BLaER1 treated with 17β-estradiol and CSF1 and Interleukin-3, amounts not matched to agents 10 nM and 100 nM (cell line): ENCODE measurements around the gene ABHD14A.

Experiments
- H3K27ac ChIP-seq, 11 experiments: shearing (Covaris generic); formaldehyde crosslinking; 2 replicates each; pipeline ENCODE4 v1.8.1; 2022
- H3K27me3 ChIP-seq, 11 experiments: shearing (Covaris generic); formaldehyde crosslinking; 2 replicates each; pipeline ENCODE4 v1.8.1; 2022
- H3K36me3 ChIP-seq, 11 experiments: shearing (Covaris generic); formaldehyde crosslinking; 2 replicates each; pipeline ENCODE4 v1.8.1; 2022
- H3K4me1 ChIP-seq, 10 experiments: shearing (Covaris generic); formaldehyde crosslinking; 2 replicates each; pipeline ENCODE4 v1.8.1; 2022
- H3K4me2 ChIP-seq, 11 experiments: shearing (Covaris generic); formaldehyde crosslinking; 2 replicates each; pipeline ENCODE4 v1.8.1; 2022
- H3K4me3 ChIP-seq, 10 experiments: shearing (Covaris generic); formaldehyde crosslinking; 2 replicates each; pipeline ENCODE4 v1.8.1; 2022
- H3K9ac ChIP-seq, 11 experiments: shearing (Covaris generic); formaldehyde crosslinking; 2 replicates each; pipeline ENCODE4 v1.8.1; 2022
- H3K9me3 ChIP-seq, 11 experiments: shearing (Covaris generic); formaldehyde crosslinking; replicated peaks in 1 of 11; 2 replicates each; pipeline ENCODE4 v1.8.1; 2022
- H4K20me1 ChIP-seq, 11 experiments: shearing (Covaris generic); formaldehyde crosslinking; 2 replicates each; pipeline ENCODE4 v1.8.1; 2022
- Cebpa-rat ChIP-seq, 11 experiments: shearing (Covaris generic); IDR thresholded peaks; 2 replicates each; pipeline ENCODE4 v1.8.1; 2022

Gene ABHD14A

GRCh38 chr3:51971350-51971749 lies 3.5 kb upstream of the ABHD14A start:
- Histone ChIP-seq H4K20me1 (peaks cover 0 to 40% (median 5%) of the 10 kb centered on the region in 11 experiments; a peak in 11 of 22 replicates), H3K4me1 (peaks cover 71 to 91% (median 88%) of the 10 kb centered on the region in 10 experiments), H3K4me3 (no peak overlapping the region), H3K9ac (peak overlapping the region in 8 of 11 experiments; percentile 8 to 48 (median 26); a peak in 10 of 22 replicates), H3K4me2 (peak overlapping the region; percentile 41 to 98 (median 95); a peak in 21 of 22 replicates), H3K36me3 (peaks cover 0 to 29% (median 6%) of the 10 kb centered on the region in 11 experiments; a peak in 7 of 22 replicates), H3K27ac (peak overlapping the region in 5 of 11 experiments; percentile 4 to 95 (median 26); a peak in 6 of 22 replicates), H3K27me3 (no peaks in the 10 kb centered on the region), H3K9me3 (no peaks in the 10 kb centered on the region)
- no peak for TF ChIP-seq Cebpa-rat (IDR thresholded peaks at IDR 0.05)

- H3K4me2 ChIP-seq: peak overlapping the region; percentile 89 to 98 (median 95)
- no peaks in the 10 kb centered on the region for H3K27me3 ChIP-seq
- H3K36me3 ChIP-seq: peaks cover 0 to 26% (median 6%) of the 10 kb centered on the region in 11 experiments; a peak in 8 of 22 replicates
- H3K9me3 ChIP-seq: no peaks in the 10 kb centered on the region
- peak overlapping the region; percentile 81 to 91 (median 87) for H3K9ac ChIP-seq
- peak overlapping the region; percentile 69 to 92 (median 77) for H3K4me3 ChIP-seq
- peak overlapping the region; percentile 45 to 92 (median 86); a peak in 21 of 22 replicates for H3K27ac ChIP-seq
- H3K4me1 ChIP-seq: peaks cover 67 to 85% (median 83%) of the 10 kb centered on the region in 10 experiments
- H4K20me1 ChIP-seq: peaks cover 0 to 34% (median 5%) of the 10 kb centered on the region in 11 experiments; a peak in 9 of 22 replicates
- no peak for TF ChIP-seq Cebpa-rat (IDR thresholded peaks at IDR 0.05)
Measured at GRCh38 chr3:51974277-51974962, 444 bp upstream of the ABHD14A start.

GRCh38 chr3:51975852-51976549 lies 1.1 kb downstream of the ABHD14A start:
- peaks cover 62 to 76% (median 69%) of the 10 kb centered on the region in 10 experiments for H3K4me1 ChIP-seq

GRCh38 chr3:51977446-51978142 lies 2.7 kb downstream of the ABHD14A start:
- no peaks in the 10 kb centered on the region for H3K27me3 ChIP-seq
- 0 out of 22 replicates have a peak overlapping the region, but pooled peaks of 1 of the 11 experiments have one; percentile 2 for H3K27ac ChIP-seq
- H3K36me3 ChIP-seq: peaks cover 0 to 19% (median 8%) of the 10 kb centered on the region in 11 experiments; a peak in 8 of 22 replicates
- H3K4me3 ChIP-seq: no peak overlapping the region
- H3K4me1 ChIP-seq: peaks cover 62 to 76% (median 69%) of the 10 kb centered on the region in 10 experiments
- H3K9me3 ChIP-seq: 0 out of 22 replicates have a peak, but pooled peaks cover 0 to 7% (median 0%) of the 10 kb centered on the region in 11 experiments
- H3K9ac ChIP-seq: peak overlapping the region in 1 of 11 experiments; percentile 6; a peak in 1 of 22 replicates
- no peak for TF ChIP-seq Cebpa-rat (IDR thresholded peaks at IDR 0.05)
- H4K20me1 ChIP-seq: peaks cover 0 to 12% (median 0%) of the 10 kb centered on the region in 11 experiments; a peak in 2 of 22 replicates
- H3K4me2 ChIP-seq: peak overlapping the region; percentile 26 to 98 (median 89); a peak in 20 of 22 replicates

More at GRCh38 chr3:51975852-51976549, 1.1 kb downstream of the ABHD14A start:
- Histone ChIP-seq H4K20me1 (peaks cover 0 to 18% (median 0%) of the 10 kb centered on the region in 11 experiments; a peak in 5 of 22 replicates), H3K27ac (peak overlapping the region in 1 of 11 experiments; percentile 89; a peak in 1 of 22 replicates), H3K36me3 (peaks cover 0 to 26% (median 13%) of the 10 kb centered on the region in 11 experiments; a peak in 11 of 22 replicates), H3K9ac (peak overlapping the region in 6 of 11 experiments; percentile 82 to 90 (median 86); a peak in 8 of 22 replicates), H3K4me2 (peak overlapping the region; percentile 89 to 98 (median 95)), H3K4me3 (peak overlapping the region; percentile 69 to 92 (median 77); a peak in 18 of 20 replicates), H3K27me3 (no peaks in the 10 kb centered on the region), H3K9me3 (0 out of 22 replicates have a peak, but pooled peaks cover 0 to 7% (median 0%) of the 10 kb centered on the region in 11 experiments)
- no peak for TF ChIP-seq Cebpa-rat (IDR thresholded peaks at IDR 0.05)

- peaks cover 0 to 12% (median 0%) of the 10 kb centered on the region in 11 experiments; a peak in 2 of 22 replicates for H4K20me1 ChIP-seq
- 0 out of 22 replicates have a peak, but pooled peaks cover 0 to 7% (median 0%) of the 10 kb centered on the region in 11 experiments for H3K9me3 ChIP-seq
- H3K9ac ChIP-seq: no peak overlapping the region
- TF ChIP-seq Cebpa-rat (IDR thresholded peaks at IDR 0.05): no peak
- no peaks in the 10 kb centered on the region for H3K27me3 ChIP-seq
- no peak overlapping the region for H3K27ac ChIP-seq
- peaks cover 0 to 19% (median 8%) of the 10 kb centered on the region in 11 experiments; a peak in 8 of 22 replicates for H3K36me3 ChIP-seq
- H3K4me3 ChIP-seq: no peak overlapping the region
- peak overlapping the region in 5 of 11 experiments; percentile 66 to 98 (median 93); a peak in 2 of 22 replicates for H3K4me2 ChIP-seq
- peaks cover 58 to 73% (median 67%) of the 10 kb centered on the region in 10 experiments for H3K4me1 ChIP-seq
Measured at GRCh38 chr3:51978143-51978502, 3.3 kb downstream of the ABHD14A start.

GRCh38 chr3:51980253-51980652 lies 5.4 kb downstream of the ABHD14A start:
- H3K27me3 ChIP-seq: no peaks in the 10 kb centered on the region
- peaks cover 61 to 75% (median 68%) of the 10 kb centered on the region in 10 experiments for H3K4me1 ChIP-seq
- 0 out of 22 replicates have a peak, but pooled peaks cover 0 to 7% (median 0%) of the 10 kb centered on the region in 11 experiments for H3K9me3 ChIP-seq
- 0 out of 22 replicates have a peak overlapping the region, but pooled peaks of 1 of the 11 experiments have one; percentile 96 for H3K4me2 ChIP-seq
- no peak overlapping the region for H3K4me3 ChIP-seq
- H3K27ac ChIP-seq: no peak overlapping the region
- peaks cover 0 to 19% (median 8%) of the 10 kb centered on the region in 11 experiments; a peak in 8 of 22 replicates for H3K36me3 ChIP-seq
- peak overlapping the region in 2 of 11 experiments; percentile 16 to 40; a peak in 1 of 22 replicates for H3K9ac ChIP-seq
- H4K20me1 ChIP-seq: peaks cover 0 to 12% (median 0%) of the 10 kb centered on the region in 11 experiments; a peak in 2 of 22 replicates
- TF ChIP-seq Cebpa-rat (IDR thresholded peaks at IDR 0.05): no peak

- Histone ChIP-seq H3K4me3 (peak overlapping the region; percentile 59 to 84 (median 68)), H3K4me1 (peaks cover 39 to 54% (median 47%) of the 10 kb centered on the region in 10 experiments), H3K4me2 (peak overlapping the region; percentile 87 to 97 (median 93)), H3K27me3 (no peaks in the 10 kb centered on the region), H3K27ac (peak overlapping the region; percentile 78 to 95 (median 86); a peak in 21 of 22 replicates), H4K20me1 (peaks cover 0 to 10% (median 0%) of the 10 kb centered on the region in 11 experiments; a peak in 3 of 22 replicates), H3K9ac (peak overlapping the region; percentile 80 to 92 (median 87)), H3K36me3 (peaks cover 0 to 19% (median 8%) of the 10 kb centered on the region in 11 experiments; a peak in 8 of 22 replicates), H3K9me3 (0 out of 22 replicates have a peak, but pooled peaks cover 0 to 7% (median 0%) of the 10 kb centered on the region in 11 experiments)
- TF ChIP-seq Cebpa-rat (IDR thresholded peaks at IDR 0.05): no peak
Measured at GRCh38 chr3:51982352-51982837, 7.5 kb downstream of the ABHD14A start.
